Renal cortex interstitium (tissue), 11 donors: Measurements from ENCODE around the gene AQP2. TPM values are rescaled to one million over a fixed set of nuclear protein-coding genes. Genes with fewer than 3 reads are reported as not detected.
A peak's percentile ranks its signal among the peaks of the same experiment; 100 is the strongest.

Source experiments
- DNase-seq, 11 donors: peaks; one replicate each; pipeline ENCODE4 v3.0.0-alpha.2; 2013; ENCODE audit warnings: low read depth in 9 of 11, low spot score in 4 of 11; ENCODE audit errors: extremely low read depth in 1 of 11
- polyA plus RNA-seq, 3 donors: library from polyadenylated mRNA; unstranded; fragments of 120-200 nt; gene quantifications; one replicate each; pipeline ENCODE4 v1.2.1, GENCODE V29; 2013; ENCODE audit not compliant: insufficient read length in 3 of 3

Gene AQP2
- polyA plus RNA-seq, 3 donors = 56.9 to 435 (median 117) TPM

- no peak for DNase-seq
Observed at GRCh38 chr12:49948866-49949845, 1.4 kb upstream of the AQP2 start.

- DNase-seq = no peak
Observed at GRCh38 chr12:49949866-49950265, 671 bp upstream of the AQP2 start.

GRCh38 chr12:49951411-49952240 is 1.1 kb downstream of the AQP2 start:
- no peak for DNase-seq

GRCh38 chr12:49952391-49953055 is 2.0 kb downstream of the AQP2 start:
- no peak for DNase-seq

- DNase-seq = no peak
Observed at GRCh38 chr12:49953151-49953550, 2.6 kb downstream of the AQP2 start.

- DNase-seq = no peak
Observed at GRCh38 chr12:49953961-49954846, 3.7 kb downstream of the AQP2 start.

GRCh38 chr12:49954863-49955830 is 4.6 kb downstream of the AQP2 start:
- DNase-seq = no peak

GRCh38 chr12:49955899-49956662 is 5.5 kb downstream of the AQP2 start:
- DNase-seq = no peak

- DNase-seq = no peak
Observed at GRCh38 chr12:49956663-49957569, 6.4 kb downstream of the AQP2 start.

GRCh38 chr12:49957570-49957967 is 7.0 kb downstream of the AQP2 start:
- no peak for DNase-seq

- peak in 2 of 11 donors; percentile 30 to 53 for DNase-seq
Observed at GRCh38 chr12:49959685-49960473, 9.3 kb downstream of the AQP2 start.

- DNase-seq = no peak
Observed at GRCh38 chr12:49960474-49961110, 10.1 kb downstream of the AQP2 start.

GRCh38 chr12:49961111-49961922 is 10.8 kb downstream of the AQP2 start, which contains the start of gene AQP5:
AQP5 (plus strand) TSS chr12:49961872; CDS start chr12:49962018, 146 bp downstream.
- no peak for DNase-seq
